Sigmoid colon (tissue), 7 donors: ENCODE results near the gene MOCS1. TPM values are rescaled to one million over a fixed set of nuclear protein-coding genes. Genes with fewer than 3 reads are reported as not detected.

Experiments used
- DNase-seq: peaks from one replicate; pipeline ENCODE4 v3.0.0-alpha.2; 2019
- H3K27ac ChIP-seq, 4 donors: fragments of 200-600 bp; sonication (generic); one replicate each; pipeline ENCODE4 v1.5.1; 2016 to 2019; ENCODE audit warnings: mild to moderate bottlenecking in 1 of 4
- H3K27me3 ChIP-seq, 3 donors: fragments of 200-600 bp; sonication (generic); one replicate each; pipeline ENCODE4 v1.5.1; 2019; ENCODE audit warnings: mild to moderate bottlenecking in 1 of 3
- H3K36me3 ChIP-seq, 4 donors: fragments of 200-600 bp; sonication (generic); one replicate each; pipeline ENCODE4 v1.5.1; 2016 to 2019
- H3K4me1 ChIP-seq, 4 donors: fragments of 200-600 bp; sonication (generic); one replicate each; pipeline ENCODE4 v1.5.1; 2017 to 2019
- H3K4me3 ChIP-seq, 4 donors: fragments of 200-600 bp; sonication (generic); one replicate each; pipeline ENCODE4 v1.5.1; 2017 to 2019; ENCODE audit warnings: mild to moderate bottlenecking in 2 of 4, moderate library complexity in 1 of 4
- H3K9me3 ChIP-seq, 4 donors: fragments of 200-600 bp in 3 of 4; sonication (generic) in 3 of 4; one replicate each; pipeline versions ENCODE4 v1.5.1 to v1.6.1; 2013 to 2019
- EP300 ChIP-seq, 4 donors: sonication (generic); formaldehyde crosslinking; IDR thresholded peaks; one replicate each; pipeline ENCODE4 v1.6.1; 2017; ENCODE audit warnings: antibody characterized with exemption in 4 of 4
- POLR2A ChIP-seq, 2 donors: fragments of 450-650 bp; IDR thresholded peaks; one replicate each; pipeline ENCODE4 v1.6.1; 2016; ENCODE audit warnings: antibody characterized with exemption in 2 of 2, mild to moderate bottlenecking in 2 of 2, moderate library complexity in 2 of 2
- POLR2AphosphoS5 ChIP-seq, 4 donors: sonication (generic); formaldehyde crosslinking; IDR thresholded peaks; one replicate each; pipeline ENCODE4 v1.6.1; 2017; ENCODE audit warnings: antibody characterized with exemption in 4 of 4
- WGBS, 2 donors: extraction: QIAGEN DNeasy Blood & Tissue Kit; methylation state at CpG; one replicate each; pipeline ENCODE4 v1.1.7; 2013; 5-methylcytosine and 5-hydroxymethylcytosine counted together
- intact Hi-C: fragments of 100-400 bp; cut with DNase I; formaldehyde crosslinking; loops from one replicate; pipeline ENCODE4 v1.15.1; 2023
- polyA plus RNA-seq, 3 donors: library from polyadenylated mRNA; stranded (reverse); fragments of 200-250 nt; gene quantifications; one replicate each; pipeline ENCODE4 v1.2.3, GENCODE V29; 2013
- total RNA-seq, 4 donors: library from RNA; depleted of rRNA; stranded (reverse); fragments of >200 nt; gene quantifications; one replicate each; pipeline ENCODE4 v1.1.0, GENCODE V29; 2016
- TF ChIP-seq, protein P1 (sequence below), 4 experiments: fragments of 450-650 bp in 3 of 4; fragments of 200-600 bp in 1 of 4; IDR thresholded peaks; one replicate each; pipeline ENCODE4 v1.5.1; 2016 to 2019; ENCODE audit warnings: antibody characterized with exemption in 4 of 4, mild to moderate bottlenecking in 3 of 4, moderate library complexity in 2 of 4
- donor health status: healthy with polysubstance abuse.
- donor health status: Bipolar disorder and iron deficiency.
- donor health status: healthy.

The MOCS1 gene
- total and polyA plus RNA-seq, 7 donors, result 11.9 to 16.2 (median 13.8) TPM

DNA sequence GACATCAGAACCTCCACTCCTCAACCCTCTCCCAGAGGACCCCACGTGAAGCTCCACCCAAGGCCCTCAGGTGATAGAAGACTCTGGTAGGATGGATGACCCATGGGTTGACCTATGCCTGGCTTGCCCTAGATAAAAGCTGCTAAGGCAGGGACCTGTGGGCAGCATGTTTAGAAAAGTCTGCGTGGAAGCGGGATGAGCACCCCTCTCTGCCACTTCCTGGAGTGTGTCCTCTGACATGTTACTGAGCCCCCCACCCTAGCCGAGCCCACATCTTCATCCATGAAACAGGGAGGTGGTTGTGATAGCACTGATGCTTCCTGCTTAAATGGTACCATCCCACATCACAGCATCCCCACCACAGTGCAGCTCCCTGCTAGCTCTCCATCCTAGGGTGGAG lies 21.8 kb downstream of the MOCS1 start:
- no peak for DNase-seq
- WGBS, 2 donors, result 92 to 97% methylated on average over 4 of the region's 4 CpGs
- Histone ChIP-seq H3K4me3 (no peak overlapping the region), H3K36me3 (peaks cover 5 to 84% (median 27%) of the 10 kb centered on the region in 4 donors), H3K4me1 (no peaks in the 10 kb centered on the region), H3K9me3 (no peaks in the 10 kb centered on the region), H3K27me3 (no peaks in the 10 kb centered on the region), H3K27ac (no peak overlapping the region)
- intact Hi-C loops, result no loop called here
- TF ChIP-seq, protein P1, sequence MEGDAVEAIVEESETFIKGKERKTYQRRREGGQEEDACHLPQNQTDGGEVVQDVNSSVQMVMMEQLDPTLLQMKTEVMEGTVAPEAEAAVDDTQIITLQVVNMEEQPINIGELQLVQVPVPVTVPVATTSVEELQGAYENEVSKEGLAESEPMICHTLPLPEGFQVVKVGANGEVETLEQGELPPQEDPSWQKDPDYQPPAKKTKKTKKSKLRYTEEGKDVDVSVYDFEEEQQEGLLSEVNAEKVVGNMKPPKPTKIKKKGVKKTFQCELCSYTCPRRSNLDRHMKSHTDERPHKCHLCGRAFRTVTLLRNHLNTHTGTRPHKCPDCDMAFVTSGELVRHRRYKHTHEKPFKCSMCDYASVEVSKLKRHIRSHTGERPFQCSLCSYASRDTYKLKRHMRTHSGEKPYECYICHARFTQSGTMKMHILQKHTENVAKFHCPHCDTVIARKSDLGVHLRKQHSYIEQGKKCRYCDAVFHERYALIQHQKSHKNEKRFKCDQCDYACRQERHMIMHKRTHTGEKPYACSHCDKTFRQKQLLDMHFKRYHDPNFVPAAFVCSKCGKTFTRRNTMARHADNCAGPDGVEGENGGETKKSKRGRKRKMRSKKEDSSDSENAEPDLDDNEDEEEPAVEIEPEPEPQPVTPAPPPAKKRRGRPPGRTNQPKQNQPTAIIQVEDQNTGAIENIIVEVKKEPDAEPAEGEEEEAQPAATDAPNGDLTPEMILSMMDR (IDR thresholded peaks at IDR 0.05), result no peak
- TF ChIP-seq POLR2A (IDR thresholded peaks at IDR 0.05) (no peak), POLR2AphosphoS5 (IDR thresholded peaks at IDR 0.05) (no peak), EP300 (IDR thresholded peaks at IDR 0.05) (no peak)

DNA sequence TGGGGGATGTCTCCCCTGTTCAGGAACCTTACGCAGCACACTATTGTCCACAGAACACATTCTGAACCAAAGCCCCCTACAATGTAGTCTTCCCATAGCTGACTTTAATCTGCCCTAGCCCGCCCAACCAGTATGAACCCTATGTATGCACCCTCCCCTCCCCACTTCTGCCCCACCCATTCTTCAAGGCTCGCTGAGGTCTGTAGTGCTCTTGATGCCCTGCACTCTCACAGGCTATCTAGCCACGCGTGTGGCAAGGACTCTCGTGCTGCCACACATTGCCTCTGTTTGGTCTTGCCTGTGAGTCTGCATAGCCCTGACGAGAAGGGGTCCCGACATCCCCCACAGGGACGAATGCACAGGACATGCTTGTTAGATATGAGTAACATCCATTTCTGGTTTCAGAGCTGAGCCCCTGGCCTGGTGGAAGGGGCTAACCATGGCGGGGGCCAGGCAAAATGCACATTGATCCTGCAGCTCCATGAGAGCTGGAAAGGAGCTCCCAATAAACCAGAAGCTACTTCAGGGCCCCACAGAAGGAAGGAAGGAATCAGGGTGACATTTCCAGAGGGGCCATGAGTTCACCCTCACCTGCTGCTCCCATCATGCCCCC lies 22.6 kb downstream of the MOCS1 start:
- no peak overlapping the region for H3K4me3 ChIP-seq
- TF ChIP-seq EP300 (IDR thresholded peaks at IDR 0.05) (no peak), POLR2AphosphoS5 (IDR thresholded peaks at IDR 0.05) (no peak), POLR2A (IDR thresholded peaks at IDR 0.05) (no peak)
- TF ChIP-seq, protein P1 (IDR thresholded peaks at IDR 0.05), result no peak
- H3K9me3 ChIP-seq, result no peaks in the 10 kb centered on the region
- peaks cover 5 to 78% (median 24%) of the 10 kb centered on the region in 4 donors for H3K36me3 ChIP-seq
- no peaks in the 10 kb centered on the region for H3K27me3 ChIP-seq
- H3K27ac ChIP-seq, result no peak overlapping the region
- H3K4me1 ChIP-seq, result no peaks in the 10 kb centered on the region
- no peak for DNase-seq
- 92 to 95% methylated on average over 10 of the region's 10 CpGs for WGBS, 2 donors
- intact Hi-C loops, result no loop called here

DNA sequence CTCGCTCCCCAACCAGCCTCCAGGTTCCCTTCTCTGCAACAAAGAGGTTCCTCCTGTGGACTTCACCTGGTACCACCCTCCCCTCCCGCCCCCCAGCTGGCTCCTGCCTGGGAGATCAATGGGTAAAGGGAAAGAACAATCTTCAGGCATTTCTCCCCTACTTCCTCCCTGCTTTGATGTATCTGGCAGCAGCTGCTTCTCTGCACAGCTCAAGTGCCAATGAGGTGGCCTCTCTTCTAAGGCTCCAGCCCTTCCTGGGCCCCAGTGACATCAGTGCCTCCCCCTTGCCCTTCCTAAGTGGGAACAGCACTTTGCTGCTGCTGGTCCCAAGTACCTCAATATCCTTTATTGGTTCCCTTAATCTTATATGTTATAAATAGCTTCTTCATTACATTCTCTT lies 23.5 kb downstream of the MOCS1 start:
- Histone ChIP-seq H3K27me3 (no peaks in the 10 kb centered on the region), H3K4me3 (no peak overlapping the region), H3K36me3 (peaks cover 5 to 75% (median 19%) of the 10 kb centered on the region in 4 donors), H3K4me1 (no peaks in the 10 kb centered on the region), H3K27ac (no peak overlapping the region), H3K9me3 (no peaks in the 10 kb centered on the region)
- 83 to 92% methylated on average over 2 of the region's 2 CpGs for WGBS, 2 donors
- no peak for DNase-seq
- intact Hi-C loops, result no loop called here
- TF ChIP-seq POLR2A (IDR thresholded peaks at IDR 0.05) (no peak), EP300 (IDR thresholded peaks at IDR 0.05) (no peak), POLR2AphosphoS5 (IDR thresholded peaks at IDR 0.05) (no peak)
- TF ChIP-seq, protein P1 (IDR thresholded peaks at IDR 0.05), result no peak

DNA sequence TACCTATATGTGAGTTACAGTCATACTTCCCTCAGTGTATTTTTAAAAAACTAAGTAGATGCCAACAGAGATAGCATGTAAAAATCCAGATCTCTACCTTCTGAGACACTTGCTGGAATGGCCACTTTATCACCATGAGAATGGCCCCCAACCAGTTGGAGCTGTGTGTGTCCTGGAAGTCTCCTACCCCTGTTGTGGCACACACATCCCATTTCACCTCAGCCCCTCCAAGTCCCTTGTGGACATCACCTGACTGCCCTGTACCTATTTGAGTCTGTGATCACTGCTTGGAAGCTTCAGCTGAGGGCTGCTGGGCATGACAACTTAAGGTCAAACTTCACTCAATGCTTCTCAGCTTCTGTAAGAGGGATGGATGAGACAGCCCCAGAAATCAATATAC lies 24.1 kb downstream of the MOCS1 start:
- H3K4me3 ChIP-seq, result no peak overlapping the region
- no peak for TF ChIP-seq POLR2A (IDR thresholded peaks at IDR 0.05)
- H3K27ac ChIP-seq, result no peak overlapping the region
- H3K36me3 ChIP-seq, result peaks cover 3 to 75% (median 16%) of the 10 kb centered on the region in 4 donors
- no peak for DNase-seq
- no peaks in the 10 kb centered on the region for H3K9me3 ChIP-seq
- no peaks in the 10 kb centered on the region for H3K27me3 ChIP-seq
- no peaks in the 10 kb centered on the region for H3K4me1 ChIP-seq
- intact Hi-C loops, result no loop called here

DNA sequence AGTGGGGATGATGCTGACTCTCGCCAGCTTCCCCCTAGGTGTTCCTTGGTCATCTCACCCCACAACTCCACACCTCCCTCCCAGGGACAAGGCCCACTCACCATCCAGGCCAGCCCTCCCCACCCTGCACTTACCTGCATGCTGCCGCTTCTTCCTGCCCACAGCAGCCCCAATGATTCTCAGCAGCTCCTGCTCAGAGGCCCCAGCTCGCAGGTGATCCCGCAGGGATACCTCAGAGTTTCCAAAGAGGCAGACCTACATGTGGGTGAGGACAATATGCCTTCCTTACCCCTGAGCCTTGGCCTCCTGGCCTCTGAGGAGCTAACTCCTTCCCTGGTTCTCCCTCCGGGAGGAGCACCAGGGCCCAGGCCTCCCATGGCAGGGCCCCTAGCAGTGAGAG lies 24.6 kb downstream of the MOCS1 start:
- Histone ChIP-seq H3K9me3 (no peaks in the 10 kb centered on the region), H3K4me1 (no peaks in the 10 kb centered on the region), H3K27ac (no peak overlapping the region), H3K36me3 (peaks cover 0 to 74% (median 16%) of the 10 kb centered on the region in 4 donors), H3K27me3 (no peaks in the 10 kb centered on the region), H3K4me3 (no peak overlapping the region)
- DNase-seq, result peak; percentile 39
- TF ChIP-seq POLR2A (IDR thresholded peaks at IDR 0.05), result no peak
- TF ChIP-seq, protein P1 (IDR thresholded peaks at IDR 0.05), result no peak
- no peak for TF ChIP-seq EP300 (IDR thresholded peaks at IDR 0.05)
- no peak for TF ChIP-seq POLR2AphosphoS5 (IDR thresholded peaks at IDR 0.05)
- intact Hi-C loops, result no loop called here
- 94 to 96% methylated on average over 5 of the region's 5 CpGs for WGBS, 2 donors
